NAMALWA (cell line): ENCODE results near the gene SIAH3.

ENCODE experiments used
- DNase-seq: peaks from one replicate; pipeline ENCODE4 v3.0.0-alpha.2; 2015; ENCODE audit warnings: low spot score

Gene SIAH3

GRCh38 chr13:45733361-45733760, 118.2 kb downstream of the SIAH3 start:
- DNase-seq: no peak

DNA sequence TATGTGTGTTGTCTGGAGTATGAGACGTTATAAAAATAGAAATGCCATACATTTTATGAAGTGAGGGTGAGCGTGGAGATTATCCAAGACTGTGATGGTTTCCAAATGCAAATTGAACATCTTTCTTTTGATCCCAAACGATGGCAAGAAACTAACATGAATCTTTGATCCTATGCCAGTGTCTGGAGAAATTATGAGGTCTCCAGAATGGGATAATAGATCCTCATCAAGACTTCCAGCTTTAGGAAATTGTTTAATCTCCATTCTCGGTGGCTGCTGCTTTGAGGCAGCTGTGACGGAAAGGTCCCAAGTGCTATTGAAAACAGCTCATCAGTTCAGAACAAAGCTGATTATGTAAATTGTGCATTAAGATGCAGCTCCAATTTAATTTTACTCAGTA, 118.6 kb downstream of the SIAH3 start:
- no peak for DNase-seq

- DNase-seq: no peak
Observed at GRCh38 chr13:45731455-45731854, 120.1 kb downstream of the SIAH3 start.

- DNase-seq: peak; percentile 65
Observed at GRCh38 chr13:45728759-45729158, 122.8 kb downstream of the SIAH3 start.
